Ishikawa (cell line): ENCODE measurements around the gene TMEM132D.

Experiments used
- CEBPB ChIP-seq: IDR thresholded peaks from 2 replicates; pipeline ENCODE4 v1.6.1; 2012
- EP300 ChIP-seq: IDR thresholded peaks from 2 replicates; pipeline ENCODE4 v1.6.1; 2012; ENCODE audit warnings: borderline replicate concordance
- NFIC ChIP-seq: IDR thresholded peaks from 2 replicates; pipeline ENCODE4 v1.6.1; 2012
- RAD21 ChIP-seq: IDR thresholded peaks from 2 replicates; pipeline ENCODE4 v1.6.1; 2012; ENCODE audit warnings: low read depth
- TAF1 ChIP-seq: IDR thresholded peaks from 2 replicates; pipeline ENCODE4 v1.6.1; 2012; ENCODE audit warnings: low read depth, mild to moderate bottlenecking
- YY1 ChIP-seq: IDR thresholded peaks from 2 replicates; pipeline ENCODE4 v1.6.1; 2012; ENCODE audit warnings: low read depth

GRCh38 chr12:129789921-129790320 is 113.9 kb downstream of the TMEM132D start:
- TF ChIP-seq CEBPB (no peak), NFIC (no peak), TAF1 (no peak), RAD21 (no peak), EP300 (no peak), YY1 (no peak)
